ENCODE measurements around the gene RERE.

The RERE gene

GRCh38 chr1:8817412-8818324 lies at the start of gene RERE:
RERE (minus strand) TSS chr1:8817640.
- DNase-seq: peak; percentile 94

DNA sequence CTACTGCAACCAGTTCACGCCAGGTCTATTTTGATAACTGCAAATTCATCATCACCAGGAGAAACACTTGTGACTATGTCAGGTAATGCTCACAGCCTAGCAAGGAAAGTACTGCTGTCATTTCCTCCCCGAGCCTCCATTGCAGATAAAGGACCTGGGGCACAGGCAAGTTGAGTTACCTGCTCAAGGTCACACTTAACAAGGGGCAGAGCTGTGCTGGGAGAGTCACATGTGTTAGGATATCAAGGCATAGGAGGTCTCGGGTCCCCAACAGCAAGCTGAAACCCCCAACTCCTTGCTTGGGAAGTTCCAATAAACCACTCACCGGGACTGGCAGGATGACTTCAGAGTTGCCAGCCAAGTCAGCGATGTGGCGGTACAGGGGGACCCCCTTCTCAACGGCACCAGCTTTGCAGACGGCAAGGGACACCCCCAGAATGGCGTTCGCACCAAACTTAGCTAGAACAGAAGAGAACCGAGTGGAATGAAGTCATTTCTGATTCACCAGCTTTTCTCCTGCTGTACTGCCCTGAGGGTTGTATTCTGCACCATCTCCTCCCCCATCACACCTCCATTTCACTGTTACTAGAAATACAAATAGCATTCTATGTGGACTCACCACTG lies 49.5 kb upstream of the RERE start:
- DNase-seq: no peak

DNA sequence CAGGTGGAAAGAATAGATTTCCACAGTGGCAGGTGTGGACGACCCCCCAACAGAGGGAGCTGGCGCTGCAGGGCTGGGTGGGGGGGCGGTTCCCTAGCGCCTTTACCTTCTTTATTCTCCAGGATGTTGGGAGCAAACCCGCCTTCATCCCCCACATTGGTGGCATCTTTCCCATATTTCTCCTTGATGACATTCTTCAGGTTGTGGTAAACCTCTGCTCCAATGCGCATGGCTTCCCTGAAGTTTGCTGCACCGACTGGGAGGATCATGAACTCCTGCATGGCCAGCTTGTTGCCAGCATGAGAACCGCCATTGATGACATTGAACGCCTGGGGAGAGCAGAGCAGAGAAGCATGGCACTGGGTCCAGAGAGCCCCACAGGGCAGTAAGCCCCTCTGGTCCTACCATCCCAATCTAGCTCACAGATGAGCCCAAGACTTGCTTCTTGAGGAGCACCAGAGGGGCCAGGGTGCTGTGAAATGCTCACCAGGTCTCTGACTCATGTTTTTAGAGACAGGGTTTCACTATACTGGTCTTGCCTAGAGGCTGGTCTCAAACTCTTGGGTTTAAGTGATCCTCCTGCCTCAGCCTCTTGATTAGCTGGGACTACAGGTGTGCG lies 48.8 kb upstream of the RERE start:
- no peak for DNase-seq

DNA sequence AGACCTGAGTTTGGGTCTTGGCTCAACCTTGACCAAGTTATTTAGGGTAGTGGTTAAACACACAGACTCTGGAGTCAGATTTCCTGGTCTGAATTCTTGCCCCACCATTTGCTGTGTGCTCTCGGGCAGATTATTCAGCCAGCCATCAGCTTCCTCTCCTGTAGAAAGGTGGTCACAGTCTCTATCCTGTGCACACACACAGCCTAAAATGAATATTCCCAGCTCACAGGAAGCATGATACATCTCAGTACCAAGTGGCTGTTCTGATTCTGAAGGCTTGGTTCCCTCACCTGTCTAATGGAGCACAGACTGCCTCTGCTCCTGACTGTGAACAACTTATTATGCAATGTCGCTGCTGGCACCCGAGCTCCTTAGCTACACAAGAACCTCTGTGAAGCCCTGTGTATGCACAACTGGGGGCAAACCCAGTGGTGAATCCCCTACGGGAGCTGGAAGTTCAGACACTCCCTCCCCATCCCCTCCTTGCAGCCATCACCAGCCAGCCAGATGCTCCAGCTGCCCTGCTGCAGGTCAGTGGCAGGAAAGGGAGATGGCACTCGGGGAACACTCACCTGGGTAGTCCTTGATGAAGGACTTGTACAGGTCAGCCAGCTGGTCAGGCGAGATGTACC lies 47.4 kb upstream of the RERE start:
- DNase-seq: no peak

GRCh38 chr1:8863794-8864233 lies 46.4 kb upstream of the RERE start:
- DNase-seq: no peak

GRCh38 chr1:8863138-8863537 lies 45.7 kb upstream of the RERE start:
- DNase-seq: no peak

GRCh38 chr1:8862528-8862927 lies 45.1 kb upstream of the RERE start:
- DNase-seq: peak; percentile 61

- no peak for DNase-seq
Measured at GRCh38 chr1:8860738-8861516, 43.5 kb upstream of the RERE start.

DNA sequence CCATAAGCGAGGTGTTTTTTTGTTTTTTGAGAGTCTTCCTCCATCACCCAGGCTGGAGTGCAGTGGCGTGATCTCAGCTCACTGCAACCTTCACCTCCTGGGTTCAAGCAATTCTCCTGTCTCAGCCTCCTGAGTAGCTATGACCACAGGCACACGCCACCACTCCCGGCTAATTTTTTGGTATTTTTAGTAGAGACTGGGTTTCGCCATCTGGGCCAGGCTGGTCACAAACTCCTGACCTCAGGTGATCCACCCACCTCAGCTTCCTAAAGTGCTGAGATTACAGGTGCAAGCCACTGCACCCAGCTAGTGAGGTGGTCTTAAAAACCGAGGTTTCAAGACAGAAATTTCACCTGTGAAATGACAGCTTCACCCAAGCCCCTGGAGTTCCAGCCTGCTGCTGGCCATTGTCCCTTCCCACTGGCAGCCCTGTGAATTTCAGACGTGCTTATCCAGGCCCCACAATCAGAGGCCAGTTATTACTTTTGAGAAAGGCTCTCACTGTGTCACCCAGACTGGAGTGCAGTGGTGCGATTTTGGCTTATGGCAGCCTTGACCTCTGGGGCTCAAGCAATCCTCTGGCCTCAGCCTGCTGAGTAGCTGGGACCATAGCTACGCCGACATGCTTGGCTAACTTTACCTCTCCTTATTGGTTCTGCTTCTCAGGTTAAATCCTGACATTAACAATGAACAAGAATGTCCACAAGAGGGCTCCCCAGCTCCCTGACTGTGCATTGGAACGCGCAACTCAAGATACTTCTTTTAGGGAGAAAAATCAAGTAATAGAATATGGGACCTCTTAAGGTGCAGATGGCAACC lies 41.7 kb upstream of the RERE start:
- peak; percentile 67 for DNase-seq

DNA sequence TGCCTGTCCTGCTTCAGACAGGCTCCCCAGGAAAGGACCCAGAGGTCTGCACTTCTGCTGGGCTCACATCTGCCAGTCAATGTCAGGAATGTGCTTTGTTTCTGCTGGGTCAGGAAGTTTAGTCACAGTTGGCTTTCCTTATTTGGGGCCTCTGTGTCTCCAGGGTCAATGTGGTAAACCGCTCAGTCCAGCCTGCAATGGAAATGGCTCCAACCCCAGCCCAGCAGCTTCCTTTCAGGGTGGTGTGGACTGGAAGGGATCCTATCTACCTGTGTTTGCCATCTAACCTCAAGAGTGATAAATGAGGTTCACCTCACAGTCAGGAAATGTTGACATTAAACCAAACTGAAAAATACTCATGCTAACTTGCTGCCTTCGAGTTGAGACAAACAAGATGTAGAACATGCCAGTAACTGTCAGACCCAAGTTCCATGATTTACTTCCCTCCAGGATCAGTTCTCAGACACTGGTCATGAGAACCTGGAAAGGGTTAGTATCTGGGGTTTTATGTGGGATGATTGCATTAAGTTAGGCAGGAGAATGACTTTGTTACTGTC lies 40.8 kb upstream of the RERE start:
- DNase-seq: peak; percentile 41

DNA sequence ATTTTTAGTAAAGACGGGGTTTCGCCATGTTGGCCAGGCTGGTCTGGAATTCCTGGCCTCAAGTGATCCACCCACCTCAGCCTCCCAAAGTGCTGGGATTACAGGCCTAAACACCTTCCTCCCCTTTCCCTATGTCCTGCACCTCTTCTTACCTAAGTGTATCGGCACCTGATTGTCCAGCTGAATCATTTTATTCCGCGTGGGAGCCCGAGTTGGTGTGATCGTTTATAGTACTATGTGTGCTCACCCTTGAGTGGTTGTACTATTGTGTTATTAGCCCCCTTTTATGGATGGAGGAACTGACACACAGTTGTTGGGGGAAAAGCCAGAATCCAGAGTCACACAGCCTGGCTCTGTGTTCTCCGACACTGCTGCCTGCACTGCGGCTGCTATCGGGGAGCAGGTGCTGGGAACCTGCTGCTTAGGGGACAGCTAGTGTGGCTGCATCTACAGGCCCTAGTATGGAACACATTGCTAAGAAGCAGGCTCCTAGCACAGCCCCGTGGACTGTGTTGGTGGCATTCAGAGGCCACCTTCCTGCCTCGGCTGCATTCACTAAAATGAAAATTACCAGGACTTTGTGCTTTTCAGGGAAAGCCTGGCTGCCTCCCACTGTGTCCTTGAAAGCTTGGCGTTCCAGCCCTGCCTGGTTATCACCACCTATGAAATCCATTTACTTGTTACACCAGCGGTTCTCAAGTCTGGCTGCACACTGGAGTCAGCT lies 39.4 kb upstream of the RERE start:
- DNase-seq: no peak

- no peak for DNase-seq
Measured at GRCh38 chr1:8854240-8854639, 36.8 kb upstream of the RERE start.

GRCh38 chr1:8851060-8851459 lies 33.6 kb upstream of the RERE start:
- DNase-seq: no peak

DNA sequence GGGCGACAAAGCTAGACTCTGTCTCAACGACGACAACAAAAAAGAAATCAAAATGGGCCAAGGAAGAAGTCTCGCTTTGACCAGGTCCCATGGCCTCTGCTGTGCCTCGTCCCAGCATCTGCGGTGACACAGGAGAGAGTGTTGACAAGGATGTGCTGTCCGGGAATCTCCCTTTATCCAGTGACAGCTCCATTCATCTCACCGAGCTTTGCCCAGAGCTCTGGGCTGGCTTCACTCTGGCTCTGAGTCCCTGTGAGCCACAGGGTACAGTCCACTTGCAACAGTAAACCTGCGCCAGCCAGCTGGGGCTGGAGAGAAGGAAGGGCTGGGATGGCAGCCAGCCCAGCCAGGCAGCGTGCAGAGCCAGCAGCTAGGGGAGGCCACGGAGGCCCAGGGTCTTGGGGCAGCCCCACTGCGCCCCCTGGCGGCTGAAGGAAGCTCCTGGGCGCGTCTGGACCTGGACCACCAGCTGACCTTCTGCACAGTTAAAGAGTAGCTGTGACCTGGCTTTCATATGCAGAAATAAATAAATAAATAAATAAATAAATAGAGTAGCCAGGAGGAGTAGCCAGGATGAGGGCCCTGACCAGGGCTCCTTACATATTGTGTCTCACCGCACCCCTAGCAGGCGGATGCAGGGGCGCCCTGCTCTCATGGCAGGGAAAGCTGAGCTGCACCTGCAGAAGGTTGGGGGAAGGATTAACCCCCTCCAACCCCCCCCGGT lies 31.4 kb upstream of the RERE start:
- DNase-seq: peak; percentile 83

GRCh38 chr1:8847990-8848389 lies 30.6 kb upstream of the RERE start:
- no peak for DNase-seq

DNA sequence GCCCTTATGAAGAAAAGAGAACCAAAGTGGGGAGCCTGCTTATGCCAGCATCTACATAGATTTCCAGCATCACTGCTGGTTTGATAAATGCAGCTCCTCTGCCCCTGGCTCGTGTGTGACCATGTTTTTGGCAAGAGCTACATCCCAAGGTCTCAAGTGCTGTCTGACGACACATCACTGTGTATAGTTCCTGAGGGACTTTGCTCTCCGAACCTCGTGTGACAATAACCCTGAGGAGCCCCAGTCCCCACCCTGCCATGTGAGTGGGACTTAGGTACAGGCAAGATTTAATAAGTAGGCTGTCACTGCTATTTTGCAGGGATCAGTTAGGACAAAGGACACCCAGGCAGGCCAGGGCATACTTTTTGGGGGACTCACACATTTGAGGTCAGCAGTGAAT lies 28.8 kb upstream of the RERE start:
- DNase-seq: no peak

GRCh38 chr1:8845104-8846097 lies 28.0 kb upstream of the RERE start:
- DNase-seq: no peak

DNA sequence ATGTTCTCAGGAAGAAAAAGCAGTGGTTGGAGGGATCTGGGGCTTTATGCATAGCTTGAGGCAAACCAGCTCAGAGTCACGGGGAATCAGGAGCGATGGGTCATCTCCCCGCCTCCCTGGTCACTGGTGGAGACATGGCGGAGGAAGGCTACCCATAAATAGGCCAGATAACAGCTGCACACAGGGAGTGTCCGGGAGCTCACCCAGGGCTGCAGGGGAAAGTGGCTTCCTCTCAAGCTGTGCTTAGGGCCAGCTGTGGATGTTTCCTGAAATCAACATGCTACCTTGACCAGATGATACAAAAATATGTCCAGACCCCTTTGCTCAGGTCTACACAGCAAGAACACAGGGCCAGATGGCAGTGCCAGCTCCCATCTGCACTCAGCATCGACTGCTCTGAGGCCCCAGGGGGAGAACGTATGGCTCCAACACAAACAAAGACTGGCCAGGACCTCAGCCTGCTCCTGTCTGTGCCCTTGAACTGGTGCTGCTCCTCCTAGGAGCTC lies 27.1 kb upstream of the RERE start:
- DNase-seq: no peak

Data from CD4-positive, alpha-beta T cell treated with Interleukin-6 for 4 hours (primary cell).